Breast epithelium (tissue), 3 donors: Measurements from ENCODE around the gene PRMT1.

Source experiments
- POLR2A ChIP-seq: fragments of 450-650 bp; IDR thresholded peaks from one replicate; pipeline ENCODE4 v1.6.1; 2016; ENCODE audit warnings: antibody characterized with exemption, mild to moderate bottlenecking, moderate library complexity
- TF ChIP-seq, protein P1 (sequence below), 3 donors: fragments of 450-650 bp; IDR thresholded peaks; one replicate each; pipeline ENCODE4 v1.5.1; 2016 to 2017; ENCODE audit warnings: antibody characterized with exemption in 3 of 3, mild to moderate bottlenecking in 3 of 3, moderate library complexity in 3 of 3

DNA sequence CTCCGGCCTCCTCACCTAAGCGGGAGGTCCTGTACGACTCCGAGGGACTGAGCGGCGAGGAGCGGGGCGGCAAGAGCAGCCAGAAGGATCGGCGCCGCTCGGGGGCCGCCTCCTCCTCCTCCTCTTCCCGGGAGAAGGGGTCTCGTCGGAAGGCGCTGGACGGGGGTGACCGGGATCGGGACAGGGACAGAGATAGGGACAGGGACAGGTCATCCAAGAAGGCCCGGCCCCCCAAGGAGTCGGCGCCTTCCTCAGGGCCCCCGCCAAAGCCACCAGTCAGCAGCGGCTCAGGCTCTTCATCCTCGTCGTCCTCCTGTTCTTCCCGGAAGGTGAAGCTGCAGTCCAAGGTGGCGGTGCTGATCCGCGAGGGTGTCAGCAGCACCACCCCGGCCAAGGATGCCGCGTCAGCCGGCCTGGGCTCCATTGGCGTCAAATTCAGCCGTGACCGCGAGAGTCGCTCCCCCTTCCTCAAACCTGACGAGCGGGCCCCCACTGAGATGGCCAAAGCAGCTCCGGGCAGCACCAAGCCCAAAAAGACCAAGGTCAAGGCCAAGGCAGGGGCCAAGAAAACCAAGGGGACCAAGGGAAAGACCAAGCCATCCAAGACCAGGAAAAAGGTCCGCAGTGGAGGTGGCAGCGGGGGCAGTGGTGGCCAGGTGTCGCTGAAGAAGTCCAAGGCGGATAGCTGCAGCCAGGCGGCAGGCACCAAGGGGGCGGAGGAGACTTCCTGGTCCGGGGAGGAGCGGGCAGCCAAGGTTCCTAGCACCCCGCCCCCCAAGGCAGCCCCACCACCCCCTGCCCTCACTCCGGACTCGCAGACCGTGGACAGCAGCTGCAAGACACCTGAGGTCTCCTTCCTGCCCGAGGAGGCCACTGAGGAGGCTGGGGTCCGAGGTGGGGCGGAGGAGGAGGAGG lies 24.3 kb upstream of the PRMT1 start:
- TF ChIP-seq, protein P1, sequence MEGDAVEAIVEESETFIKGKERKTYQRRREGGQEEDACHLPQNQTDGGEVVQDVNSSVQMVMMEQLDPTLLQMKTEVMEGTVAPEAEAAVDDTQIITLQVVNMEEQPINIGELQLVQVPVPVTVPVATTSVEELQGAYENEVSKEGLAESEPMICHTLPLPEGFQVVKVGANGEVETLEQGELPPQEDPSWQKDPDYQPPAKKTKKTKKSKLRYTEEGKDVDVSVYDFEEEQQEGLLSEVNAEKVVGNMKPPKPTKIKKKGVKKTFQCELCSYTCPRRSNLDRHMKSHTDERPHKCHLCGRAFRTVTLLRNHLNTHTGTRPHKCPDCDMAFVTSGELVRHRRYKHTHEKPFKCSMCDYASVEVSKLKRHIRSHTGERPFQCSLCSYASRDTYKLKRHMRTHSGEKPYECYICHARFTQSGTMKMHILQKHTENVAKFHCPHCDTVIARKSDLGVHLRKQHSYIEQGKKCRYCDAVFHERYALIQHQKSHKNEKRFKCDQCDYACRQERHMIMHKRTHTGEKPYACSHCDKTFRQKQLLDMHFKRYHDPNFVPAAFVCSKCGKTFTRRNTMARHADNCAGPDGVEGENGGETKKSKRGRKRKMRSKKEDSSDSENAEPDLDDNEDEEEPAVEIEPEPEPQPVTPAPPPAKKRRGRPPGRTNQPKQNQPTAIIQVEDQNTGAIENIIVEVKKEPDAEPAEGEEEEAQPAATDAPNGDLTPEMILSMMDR (IDR thresholded peaks at IDR 0.05): no peak
- no peak for TF ChIP-seq POLR2A
